Astrocyte of the spinal cord (primary cell): Measurements from ENCODE around the gene CDC42EP5.

Source experiments
- DNase-seq: peaks from one replicate; pipeline ENCODE4 v3.0.0; 2011; ENCODE audit warnings: low read depth, low spot score
- H3K4me3 ChIP-seq: 2 replicates; pipeline ENCODE4 v1.5.1; 2011; ENCODE audit warnings: low read depth, mild to moderate bottlenecking, low read length, moderate library complexity
- CTCF ChIP-seq: IDR thresholded peaks from 2 replicates; pipeline ENCODE4 v1.5.1; 2012; ENCODE audit warnings: low read depth, mild to moderate bottlenecking, low read length, inconsistent platforms
- in situ Hi-C: cut with HindIII; loops from 2 replicates; pipeline ENCODE4 v1.10.0; 2017; ENCODE audit warnings: low sequenced_read_pairs

Gene CDC42EP5

GRCh38 chr19:54492568-54492967, 19.5 kb upstream of the CDC42EP5 start:
- in situ Hi-C loops: no loop called here
- no peak for DNase-seq
- no peak overlapping the region for H3K4me3 ChIP-seq
- TF ChIP-seq CTCF: no peak

GRCh38 chr19:54489766-54490165, 16.7 kb upstream of the CDC42EP5 start:
- in situ Hi-C loops: no loop called here
- TF ChIP-seq CTCF: no peak
- DNase-seq: no peak
- H3K4me3 ChIP-seq: no peak overlapping the region

- no peak for TF ChIP-seq CTCF
- no peak overlapping the region for H3K4me3 ChIP-seq
- in situ Hi-C loops: no loop called here
- no peak for DNase-seq
Observed at GRCh38 chr19:54489341-54489740, 16.2 kb upstream of the CDC42EP5 start.

GRCh38 chr19:54485851-54486250, 12.8 kb upstream of the CDC42EP5 start:
- in situ Hi-C loops: no loop called here
- peak; percentile 10 for DNase-seq
- TF ChIP-seq CTCF: no peak
- no peak overlapping the region for H3K4me3 ChIP-seq

- in situ Hi-C loops: no loop called here
- H3K4me3 ChIP-seq: no peak overlapping the region
- no peak for TF ChIP-seq CTCF
- DNase-seq: no peak
Observed at GRCh38 chr19:54484451-54484850, 11.4 kb upstream of the CDC42EP5 start.

- TF ChIP-seq CTCF: no peak
- in situ Hi-C loops: no loop called here
- no peak for DNase-seq
- no peak overlapping the region for H3K4me3 ChIP-seq
Observed at GRCh38 chr19:54482889-54483288, 9.8 kb upstream of the CDC42EP5 start.

GRCh38 chr19:54481326-54481930, 8.3 kb upstream of the CDC42EP5 start:
- no peak overlapping the region for H3K4me3 ChIP-seq
- TF ChIP-seq CTCF: peak; percentile 72
- in situ Hi-C loops: no loop called here
- DNase-seq: no peak
